ENCODE data around the gene DDX39B. TPM values are rescaled to one million over a fixed set of nuclear protein-coding genes. Genes with fewer than 3 reads are reported as not detected.

The DDX39B gene
- total RNA-seq, 1 experiment from 2014 or later, result 565 TPM

GRCh38 chr6:31525932-31526591, 15.7 kb downstream of the DDX39B start:
- no peaks in the 10 kb centered on the region for H3K9me3 Mint-ChIP-seq (ENCODE audit: unreplicated experiment)
- ChIA-PET POLR2A (interaction anchor here (0.8 to 3.9 kb wide), 3 partner anchors 15 to 337 kb away, joined by 3 to 21 read pairs (median 4); partner anchors contain the start of genes DDX39B and NEU1), CTCF (interaction anchor here (1.2 kb wide), 1 partner anchor 13 kb away, joined by 3 read pairs; no protein-coding TSS in a partner anchor)
- no peak overlapping the region for H3K27ac Mint-ChIP-seq (ENCODE audit: low read depth, unreplicated experiment)
- BruUV-seq (replicated peaks), result no TSS peak
- H3K36me3 Mint-ChIP-seq (ENCODE audit: insufficient read depth, unreplicated experiment), result peaks cover 38% of the 10 kb centered on the region
- no peak overlapping the region for H3K4me3 Mint-ChIP-seq (ENCODE audit: unreplicated experiment)
- no peaks in the 10 kb centered on the region for H3K4me1 Mint-ChIP-seq (ENCODE audit: insufficient read depth, unreplicated experiment)
- peaks cover 8% of the 10 kb centered on the region for H3K27me3 Mint-ChIP-seq (ENCODE audit: insufficient read depth, unreplicated experiment)
- TF ChIP-seq CTCF (IDR thresholded peaks at IDR 0.05; ENCODE audit: unreplicated experiment), result no peak
- intact Hi-C loops (cut with micrococcal nuclease), result no loop called here
- DNase-seq (ENCODE audit: unreplicated experiment), result no peak

GRCh38 chr6:31525553-31525931, 16.3 kb downstream of the DDX39B start:
- BruUV-seq (replicated peaks), result no TSS peak
- POLR2A ChIA-PET, result interaction anchor here (0.8 to 0.9 kb wide), 2 partner anchors 17 to 337 kb away, joined by 3 to 4 read pairs; partner anchors contain the start of gene NEU1
- H3K9me3 Mint-ChIP-seq (ENCODE audit: unreplicated experiment), result no peaks in the 10 kb centered on the region
- no peak for DNase-seq (ENCODE audit: unreplicated experiment)
- H3K36me3 Mint-ChIP-seq (ENCODE audit: insufficient read depth, unreplicated experiment), result peaks cover 33% of the 10 kb centered on the region
- CTCF ChIA-PET, result interaction anchor here (1.2 kb wide), 1 partner anchor 13 kb away, joined by 3 read pairs; no protein-coding TSS in a partner anchor
- TF ChIP-seq CTCF (IDR thresholded peaks at IDR 0.05; ENCODE audit: unreplicated experiment), result no peak
- no peak overlapping the region for H3K27ac Mint-ChIP-seq (ENCODE audit: low read depth, unreplicated experiment)
- no peak overlapping the region for H3K4me3 Mint-ChIP-seq (ENCODE audit: unreplicated experiment)
- H3K27me3 Mint-ChIP-seq (ENCODE audit: insufficient read depth, unreplicated experiment), result peaks cover 13% of the 10 kb centered on the region
- no peaks in the 10 kb centered on the region for H3K4me1 Mint-ChIP-seq (ENCODE audit: insufficient read depth, unreplicated experiment)
- intact Hi-C loops (cut with micrococcal nuclease), result no loop called here

- Mint-ChIP-seq H3K27ac (ENCODE audit: low read depth, unreplicated experiment) (no peak overlapping the region), H3K36me3 (ENCODE audit: insufficient read depth, unreplicated experiment) (peaks cover 6% of the 10 kb centered on the region), H3K4me3 (ENCODE audit: unreplicated experiment) (no peak overlapping the region), H3K9me3 (ENCODE audit: unreplicated experiment) (no peaks in the 10 kb centered on the region), H3K27me3 (ENCODE audit: insufficient read depth, unreplicated experiment) (peaks cover 17% of the 10 kb centered on the region), H3K4me1 (ENCODE audit: insufficient read depth, unreplicated experiment) (no peaks in the 10 kb centered on the region)
- CTCF ChIA-PET, result no interaction called here
- TF ChIP-seq CTCF (IDR thresholded peaks at IDR 0.05; ENCODE audit: unreplicated experiment), result no peak
- POLR2A ChIA-PET, result interaction anchor here (1.1 to 2.1 kb wide), 2 partner anchors 10 to 19 kb away, joined by 3 to 4 read pairs; no protein-coding TSS in a partner anchor
- no TSS peak for BruUV-seq (replicated peaks)
- intact Hi-C loops (cut with micrococcal nuclease), result no loop called here
- no peak for DNase-seq (ENCODE audit: unreplicated experiment)
These were observed 20.0 kb downstream of the DDX39B start for GRCh38 chr6:31521835-31522234.

- H3K4me3 Mint-ChIP-seq (ENCODE audit: unreplicated experiment), result no peak overlapping the region
- POLR2A ChIA-PET, result interaction anchor here (0.7 to 1.6 kb wide), 5 partner anchors 16 to 50 kb away, joined by 3 to 6 read pairs (median 3); partner anchors contain the start of genes DDX39B and MICB
- intact Hi-C loops (cut with micrococcal nuclease), result no loop called here
- BruUV-seq (replicated peaks), result no TSS peak
- no peak for DNase-seq (ENCODE audit: unreplicated experiment)
- H3K27ac Mint-ChIP-seq (ENCODE audit: low read depth, unreplicated experiment), result no peak overlapping the region
- H3K4me1 Mint-ChIP-seq (ENCODE audit: insufficient read depth, unreplicated experiment), result peaks cover 8% of the 10 kb centered on the region
- CTCF ChIA-PET, result no interaction called here
- peaks cover 9% of the 10 kb centered on the region for H3K36me3 Mint-ChIP-seq (ENCODE audit: insufficient read depth, unreplicated experiment)
- H3K27me3 Mint-ChIP-seq (ENCODE audit: insufficient read depth, unreplicated experiment), result no peaks in the 10 kb centered on the region
- no peak for TF ChIP-seq CTCF (IDR thresholded peaks at IDR 0.05; ENCODE audit: unreplicated experiment)
- H3K9me3 Mint-ChIP-seq (ENCODE audit: unreplicated experiment), result no peaks in the 10 kb centered on the region
These were observed 28.2 kb downstream of the DDX39B start for GRCh38 chr6:31513456-31514165.

All from MCF 10A (cell line).